ENCODE results near the gene C1QA.
A peak's percentile ranks its signal among the peaks of the same experiment; 100 is the strongest.
"Not testable (repeated sequence)": the region's sequence is repeated elsewhere in the genome, so short reads cannot be mapped to it uniquely, and the experiment has no call there.

C1QA gene

GRCh38 chr1:22670352-22670975 is 34.0 kb downstream of the C1QA start:
- TF ChIP-seq CTCF (IDR thresholded peaks at IDR 0.05; ENCODE audit: insufficient read depth, missing control alignments), result no peak
- no peak for DNase-seq (ENCODE audit: insufficient read length, low spot score)
- FAIRE-seq, result no peak

GRCh38 chr1:22671999-22672398 is 35.6 kb downstream of the C1QA start:
- DNase-seq (ENCODE audit: insufficient read length, low spot score) (no peak), FAIRE-seq (no peak)
- no peak for TF ChIP-seq CTCF (IDR thresholded peaks at IDR 0.05; ENCODE audit: insufficient read depth, missing control alignments)

- DNase-seq (ENCODE audit: insufficient read length, low spot score), result no peak
- no peak for FAIRE-seq
These were observed 37.3 kb downstream of the C1QA start for GRCh38 chr1:22673486-22674409.

GRCh38 chr1:22674410-22674749 is 38.0 kb downstream of the C1QA start:
- FAIRE-seq, result no peak
- DNase-seq (ENCODE audit: insufficient read length, low spot score), result no peak
- TF ChIP-seq CTCF (IDR thresholded peaks at IDR 0.05; ENCODE audit: insufficient read depth, missing control alignments), result no peak

More at GRCh38 chr1:22673486-22674409, 37.3 kb downstream of the C1QA start:
- TF ChIP-seq CTCF (IDR thresholded peaks at IDR 0.05; ENCODE audit: insufficient read depth, missing control alignments), result peak; percentile 54

- FAIRE-seq; DNase-seq (ENCODE audit: insufficient read length, low spot score): not testable (repeated sequence)
These were observed 39.7 kb downstream of the C1QA start for GRCh38 chr1:22676151-22676550.

GRCh38 chr1:22676916-22677583 is 40.6 kb downstream of the C1QA start:
- TF ChIP-seq CTCF (IDR thresholded peaks at IDR 0.05; ENCODE audit: insufficient read depth, missing control alignments), result no peak
- FAIRE-seq, result no peak
- DNase-seq (ENCODE audit: insufficient read length, low spot score), result peak; percentile 41

GRCh38 chr1:22677931-22678896 is 41.8 kb downstream of the C1QA start:
- DNase-seq (ENCODE audit: insufficient read length, low spot score) (no peak), FAIRE-seq (no peak)
- TF ChIP-seq CTCF (IDR thresholded peaks at IDR 0.05; ENCODE audit: insufficient read depth, missing control alignments), result no peak

Measured in D721Med (cell line).